Gastrocnemius medialis (tissue), 4 donors: Measurements from ENCODE around the gene LRCH4.

Experiments
- POLR2A ChIP-seq, 2 donors: fragments of 450-650 bp; IDR thresholded peaks; one replicate each; pipeline ENCODE4 v1.6.1; 2017; ENCODE audit warnings: antibody characterized with exemption in 2 of 2, mild to moderate bottlenecking in 2 of 2, moderate library complexity in 2 of 2
- TF ChIP-seq, protein P1 (sequence below), 5 experiments: fragments of 450-650 bp in 3 of 5; fragments of 200-600 bp in 2 of 5; sonication (generic) in 2 of 5; IDR thresholded peaks in 4 of 5; conservative IDR thresholded peaks in 1 of 5; 1 replicate in 4 of 5; 2 replicates in 1 of 5; pipeline ENCODE4 v1.5.1; 2016 to 2019; ENCODE audit warnings: antibody characterized with exemption in 5 of 5, mild to moderate bottlenecking in 3 of 5, moderate library complexity in 3 of 5

DNA sequence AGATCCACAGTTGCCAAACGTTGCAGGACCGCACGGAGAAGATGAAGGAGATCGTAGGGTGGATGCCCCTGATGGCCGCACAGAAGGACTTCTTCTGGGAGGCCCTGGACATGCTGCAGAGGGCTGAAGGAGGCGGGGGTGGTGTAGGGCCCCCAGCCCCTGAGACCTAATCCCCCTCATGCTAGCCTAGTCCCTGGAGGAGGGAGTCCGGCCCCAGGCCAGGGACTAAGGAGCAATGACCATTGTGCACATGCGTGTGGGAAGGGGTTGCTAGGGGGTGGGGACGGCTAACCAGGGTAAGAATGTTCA lies 14.8 kb upstream of the LRCH4 start:
- TF ChIP-seq POLR2A (IDR thresholded peaks at IDR 0.05): no peak
- TF ChIP-seq, protein P1, sequence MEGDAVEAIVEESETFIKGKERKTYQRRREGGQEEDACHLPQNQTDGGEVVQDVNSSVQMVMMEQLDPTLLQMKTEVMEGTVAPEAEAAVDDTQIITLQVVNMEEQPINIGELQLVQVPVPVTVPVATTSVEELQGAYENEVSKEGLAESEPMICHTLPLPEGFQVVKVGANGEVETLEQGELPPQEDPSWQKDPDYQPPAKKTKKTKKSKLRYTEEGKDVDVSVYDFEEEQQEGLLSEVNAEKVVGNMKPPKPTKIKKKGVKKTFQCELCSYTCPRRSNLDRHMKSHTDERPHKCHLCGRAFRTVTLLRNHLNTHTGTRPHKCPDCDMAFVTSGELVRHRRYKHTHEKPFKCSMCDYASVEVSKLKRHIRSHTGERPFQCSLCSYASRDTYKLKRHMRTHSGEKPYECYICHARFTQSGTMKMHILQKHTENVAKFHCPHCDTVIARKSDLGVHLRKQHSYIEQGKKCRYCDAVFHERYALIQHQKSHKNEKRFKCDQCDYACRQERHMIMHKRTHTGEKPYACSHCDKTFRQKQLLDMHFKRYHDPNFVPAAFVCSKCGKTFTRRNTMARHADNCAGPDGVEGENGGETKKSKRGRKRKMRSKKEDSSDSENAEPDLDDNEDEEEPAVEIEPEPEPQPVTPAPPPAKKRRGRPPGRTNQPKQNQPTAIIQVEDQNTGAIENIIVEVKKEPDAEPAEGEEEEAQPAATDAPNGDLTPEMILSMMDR (IDR thresholded peaks at IDR 0.05 in 4 of 5, conservative IDR thresholded peaks at IDR 0.05 in 1 of 5): no peak
